DOHH2 (cell line): ENCODE data around the gene KCNQ1.

Source experiments
- EZH2phosphoT487 ChIP-seq: fragments of 200-600 bp; sonication (generic); IDR thresholded peaks from 2 replicates; pipeline ENCODE4 v1.6.1; 2017; ENCODE audit warnings: borderline replicate concordance, mild to moderate bottlenecking, antibody characterized with exemption, low read length, moderate library complexity, mixed read lengths
- TF ChIP-seq, protein P1 (sequence below): fragments of 200-600 bp; sonication (generic); IDR thresholded peaks from one replicate; pipeline ENCODE4 v1.5.1; 2014; ENCODE audit warnings: antibody characterized with exemption, mild to moderate bottlenecking, low read depth, low read length; ENCODE audit not compliant: poor library complexity, severe bottlenecking

DNA sequence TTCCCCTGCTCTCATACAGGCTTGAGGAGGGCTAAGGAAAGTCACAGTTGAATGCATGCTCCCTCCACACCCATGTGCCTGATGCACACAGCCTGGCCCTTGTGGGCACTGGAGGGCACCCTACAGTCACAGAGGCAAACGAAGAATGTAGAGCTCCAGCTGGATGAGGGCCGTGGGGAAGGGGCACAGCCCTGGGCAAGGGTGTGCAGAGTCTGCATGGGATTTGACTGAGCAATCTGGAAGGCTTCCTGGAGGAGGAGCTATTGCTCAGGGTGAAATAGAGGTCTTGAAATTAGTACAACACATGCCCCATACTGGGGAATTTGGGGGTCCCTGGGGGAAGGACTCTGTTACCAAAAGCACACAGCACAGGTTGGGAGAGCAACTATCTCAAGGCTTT is 64.0 kb downstream of the KCNQ1 start:
- TF ChIP-seq, protein P1, sequence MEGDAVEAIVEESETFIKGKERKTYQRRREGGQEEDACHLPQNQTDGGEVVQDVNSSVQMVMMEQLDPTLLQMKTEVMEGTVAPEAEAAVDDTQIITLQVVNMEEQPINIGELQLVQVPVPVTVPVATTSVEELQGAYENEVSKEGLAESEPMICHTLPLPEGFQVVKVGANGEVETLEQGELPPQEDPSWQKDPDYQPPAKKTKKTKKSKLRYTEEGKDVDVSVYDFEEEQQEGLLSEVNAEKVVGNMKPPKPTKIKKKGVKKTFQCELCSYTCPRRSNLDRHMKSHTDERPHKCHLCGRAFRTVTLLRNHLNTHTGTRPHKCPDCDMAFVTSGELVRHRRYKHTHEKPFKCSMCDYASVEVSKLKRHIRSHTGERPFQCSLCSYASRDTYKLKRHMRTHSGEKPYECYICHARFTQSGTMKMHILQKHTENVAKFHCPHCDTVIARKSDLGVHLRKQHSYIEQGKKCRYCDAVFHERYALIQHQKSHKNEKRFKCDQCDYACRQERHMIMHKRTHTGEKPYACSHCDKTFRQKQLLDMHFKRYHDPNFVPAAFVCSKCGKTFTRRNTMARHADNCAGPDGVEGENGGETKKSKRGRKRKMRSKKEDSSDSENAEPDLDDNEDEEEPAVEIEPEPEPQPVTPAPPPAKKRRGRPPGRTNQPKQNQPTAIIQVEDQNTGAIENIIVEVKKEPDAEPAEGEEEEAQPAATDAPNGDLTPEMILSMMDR, result no peak
- TF ChIP-seq EZH2phosphoT487, result no peak
